PC-3 (cell line): ENCODE data around the gene PDLIM1. TPM values are rescaled to one million over a fixed set of nuclear protein-coding genes. Genes with fewer than 3 reads are reported as not detected.
"Not testable (repeated sequence)": the region's sequence is repeated elsewhere in the genome, so short reads cannot be mapped to it uniquely, and the experiment has no call there.

ENCODE experiments used
- ATAC-seq: fragments of 200-7000 bp; cut with Tn5 transposase; 2 replicates; pipeline ENCODE4 v1.9.1; 2020; ENCODE audit warnings: mild to moderate bottlenecking, moderate library complexity
- BruUV-seq: library from RNA; stranded (reverse); fragments of 400-500 nt; replicated peaks from 2 replicates; lab custom pipeline; 2021; lab: Mats Ljungman, UMichigan
- CTCF ChIA-PET: fragments of 300-600 bp; sonication (Branson Sonifier 250); formaldehyde crosslinking; loops from one replicate; lab custom pipeline; 2022; ENCODE audit warnings: antibody characterized with exemption; lab: Charles Lee
- POLR2A ChIA-PET: fragments of 300-600 bp; sonication (Branson Sonifier 250); formaldehyde crosslinking; loops from one replicate; lab custom pipeline; 2022; ENCODE audit warnings: antibody characterized with exemption; ENCODE audit not compliant: unreplicated experiment; lab: Charles Lee
- DNase-seq: peaks from one replicate; pipeline ENCODE4 v3.0.0-alpha.2; 2015
- H2AFZ ChIP-seq: fragments of 300-600 bp; sonication (generic); 2 replicates; pipeline ENCODE4 v1.6.0; 2016; ENCODE audit warnings: antibody characterized with exemption, low read length
- H3F3A ChIP-seq: fragments of 300-600 bp; sonication (generic); one replicate; pipeline ENCODE4 v1.6.0; 2017; ENCODE audit warnings: antibody characterized with exemption, low read length, control low read depth, mild to moderate bottlenecking; ENCODE audit not compliant: unreplicated experiment
- H3K27ac ChIP-seq: fragments of 300-600 bp; sonication (generic); 2 replicates; pipeline ENCODE4 v1.5.1; 2016; ENCODE audit warnings: mild to moderate bottlenecking, low read length
- H3K27me3 ChIP-seq: fragments of 300-600 bp; sonication (generic); 2 replicates; pipeline ENCODE4 v1.6.1; 2016; ENCODE audit warnings: low read length, mixed read lengths
- H3K36me3 ChIP-seq: fragments of 300-600 bp; sonication (generic); 2 replicates; pipeline ENCODE4 v1.6.1; 2016; ENCODE audit warnings: low read depth, mixed run types, low read length, mixed read lengths
- H3K4me1 ChIP-seq: fragments of 300-600 bp; sonication (generic); 2 replicates; pipeline ENCODE4 v1.5.1; 2016; ENCODE audit warnings: low read length; ENCODE audit not compliant: insufficient read depth
- H3K4me2 ChIP-seq: fragments of 300-600 bp; sonication (generic); 2 replicates; pipeline ENCODE4 v1.6.0; 2016; ENCODE audit warnings: low read length
- H3K4me3 ChIP-seq: fragments of 300-600 bp; sonication (generic); 2 replicates; pipeline ENCODE4 v1.5.1; 2016; ENCODE audit warnings: mild to moderate bottlenecking, low read length, mixed read lengths
- H3K79me2 ChIP-seq: fragments of 300-600 bp; sonication (generic); 2 replicates; pipeline ENCODE4 v1.6.1; 2017; ENCODE audit warnings: low read length, mixed read lengths
- H3K9ac ChIP-seq: fragments of 300-600 bp; sonication (generic); 2 replicates; pipeline ENCODE4 v1.6.0; 2016; ENCODE audit warnings: mild to moderate bottlenecking, low read length
- H3K9me2 ChIP-seq: fragments of 300-600 bp; sonication (generic); replicated peaks from 2 replicates; pipeline ENCODE4 v1.6.1; 2016; ENCODE audit warnings: mixed run types, low read length, mixed read lengths
- H3K9me3 ChIP-seq: fragments of 300-600 bp; sonication (generic); 2 replicates; pipeline ENCODE4 v1.6.1; 2016; ENCODE audit warnings: low read length, mixed read lengths
- H4K20me1 ChIP-seq: fragments of 300-600 bp; sonication (generic); 2 replicates; pipeline ENCODE4 v1.6.1; 2016; ENCODE audit warnings: low read length, mixed read lengths
- CTCF ChIP-seq: fragments of 300-600 bp; sonication (generic); conservative IDR thresholded peaks from 2 replicates; pipeline ENCODE4 v1.5.1; 2017; ENCODE audit warnings: antibody characterized with exemption, low read depth, mild to moderate bottlenecking, low read length
- EZH2phosphoT487 ChIP-seq: fragments of 300-600 bp; sonication (generic); IDR thresholded peaks from 2 replicates; pipeline ENCODE4 v1.6.1; 2018; ENCODE audit warnings: mild to moderate bottlenecking, antibody characterized with exemption, low read length, borderline replicate concordance
- intact Hi-C: fragments of 100-400 bp; cut with micrococcal nuclease; formaldehyde crosslinking; loops from 2 replicates; pipeline ENCODE4 v1.9.0; 2023
- total RNA-seq: library from RNA; depleted of rRNA; stranded (reverse); fragments of >200 nt; gene quantifications from 2 replicates; pipeline ENCODE4 v1.2.3, GENCODE V29; 2014

PDLIM1 gene
- total RNA-seq, 1 experiment from 2014 or later, result 28.2 TPM

- 0 out of 2 replicates have a peak overlapping the region, but pooled peaks have one; percentile 62 for H2AFZ ChIP-seq
- no peaks in the 10 kb centered on the region for H4K20me1 ChIP-seq
- no peaks in the 10 kb centered on the region for H3F3A ChIP-seq
- H3K27ac ChIP-seq, result no peak overlapping the region
- H3K36me3 ChIP-seq, result no peaks in the 10 kb centered on the region
- no peaks in the 10 kb centered on the region for H3K27me3 ChIP-seq
- H3K9me3 ChIP-seq, result no peaks in the 10 kb centered on the region
- H3K9ac ChIP-seq, result no peak overlapping the region
- H3K79me2 ChIP-seq, result no peaks in the 10 kb centered on the region
- intact Hi-C loops, result loop anchor here (2.0 to 10.0 kb wide), 2 partner anchors 153 to 395 kb away; no protein-coding TSS in a partner anchor
- no TSS peak for BruUV-seq
- peaks cover 28% of the 10 kb centered on the region for H3K4me1 ChIP-seq
- ATAC-seq, result no peak
- TF ChIP-seq CTCF, result no peak
- no peaks in the 10 kb centered on the region for H3K9me2 ChIP-seq
- H3K4me3 ChIP-seq, result no peak overlapping the region
- DNase-seq, result peak; percentile 25
- no peak overlapping the region for H3K4me2 ChIP-seq
- POLR2A ChIA-PET, result no interaction called here
- CTCF ChIA-PET, result interaction anchor here (0.8 kb wide), 1 partner anchor 34 kb away, joined by 10 read pairs; no protein-coding TSS in a partner anchor
Observed at GRCh38 chr10:95209509-95210127, 81.2 kb downstream of the PDLIM1 start.

- ATAC-seq (no peak; the same call in 1 of the 2 replicates), DNase-seq (peak; percentile 33)
- Histone ChIP-seq H3K9me3 (no peaks in the 10 kb centered on the region), H4K20me1 (no peaks in the 10 kb centered on the region), H3K36me3 (no peaks in the 10 kb centered on the region), H3K4me2 (no peak overlapping the region), H3K4me3 (no peak overlapping the region), H2AFZ (peak overlapping the region; percentile 62), H3K27me3 (no peaks in the 10 kb centered on the region), H3K27ac (no peak overlapping the region), H3K4me1 (peaks cover 20% of the 10 kb centered on the region), H3K9ac (no peak overlapping the region), H3F3A (no peaks in the 10 kb centered on the region), H3K9me2 (no peaks in the 10 kb centered on the region), H3K79me2 (no peaks in the 10 kb centered on the region)
- POLR2A ChIA-PET, result no interaction called here
- CTCF ChIA-PET, result interaction anchor here (0.8 kb wide), 1 partner anchor 34 kb away, joined by 10 read pairs; no protein-coding TSS in a partner anchor
- TF ChIP-seq CTCF (peak; percentile 59), EZH2phosphoT487 (no peak)
- intact Hi-C loops, result loop anchor here (2.0 kb wide), 1 partner anchor 154 kb away; no protein-coding TSS in a partner anchor
- BruUV-seq, result no TSS peak
Observed at GRCh38 chr10:95208702-95209391, 82.0 kb downstream of the PDLIM1 start.

- H2AFZ ChIP-seq, H3K4me2 ChIP-seq, H3K4me1 ChIP-seq, H3K9ac ChIP-seq, ATAC-seq, BruUV-seq, H3F3A ChIP-seq, H3K9me2 ChIP-seq, DNase-seq, POLR2A ChIA-PET, H3K36me3 ChIP-seq, H3K79me2 ChIP-seq, H3K27ac ChIP-seq, H3K27me3 ChIP-seq, H3K4me3 ChIP-seq, H3K9me3 ChIP-seq, CTCF ChIA-PET, intact Hi-C loops, H4K20me1 ChIP-seq: not testable (repeated sequence)
Observed at GRCh38 chr10:95202865-95203264, 87.9 kb downstream of the PDLIM1 start.
